ENCODE results near the gene LGI4. TPM values are rescaled to one million over a fixed set of nuclear protein-coding genes. Genes with fewer than 3 reads are reported as not detected.
A peak's percentile ranks its signal among the peaks of the same experiment; 100 is the strongest.

The LGI4 gene
- total RNA-seq, 1 donor from 2014 or later: 8.1 TPM

DNA sequence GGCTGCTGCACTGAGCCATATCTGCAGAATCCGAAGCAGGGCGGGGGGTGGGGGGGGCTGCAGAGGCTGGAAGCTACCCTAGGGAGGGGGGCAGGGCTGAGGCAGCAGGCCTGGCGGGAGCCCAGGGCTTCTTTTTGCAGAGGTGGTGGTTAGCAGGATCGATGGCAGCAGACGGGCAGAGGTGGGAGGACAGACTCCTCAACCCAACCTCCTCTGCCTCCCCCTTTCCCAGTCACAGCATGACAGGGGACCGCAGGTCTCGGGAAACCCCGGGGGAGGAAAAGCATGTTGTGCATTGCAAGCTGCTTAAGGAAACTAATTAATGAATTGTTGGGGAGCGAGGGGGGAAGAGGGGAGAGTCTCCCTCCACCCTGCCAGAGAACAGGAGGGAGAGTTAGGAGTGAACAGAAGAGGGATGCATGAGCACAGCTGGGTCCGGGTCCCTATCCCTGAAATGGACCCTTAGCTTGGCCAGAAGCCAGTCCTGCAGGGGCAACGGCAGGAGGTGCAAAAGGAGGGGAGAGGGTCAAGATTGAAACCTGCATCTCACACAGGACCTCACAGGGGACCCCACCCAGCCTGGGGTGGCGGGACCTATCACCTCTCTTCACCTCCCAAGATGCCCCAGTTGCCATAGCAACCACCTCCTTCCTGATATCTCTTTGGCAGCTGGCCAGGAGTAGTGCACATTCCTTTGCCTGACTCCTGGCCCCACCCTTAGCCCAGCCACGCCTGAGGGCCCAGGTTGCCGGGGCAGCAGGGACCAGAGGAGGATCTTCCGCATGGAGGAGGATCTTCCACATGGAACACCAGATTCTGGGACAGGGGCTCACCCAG lies 10.0 kb upstream of the LGI4 start:
- ATAC-seq (ENCODE audit: poor library complexity) (no peak), DNase-seq (no peak)
- intact Hi-C loops (cut with DNase I): loop anchor here (5.0 kb wide), 2 partner anchors 78 to 117 kb away; no protein-coding TSS in a partner anchor

DNA sequence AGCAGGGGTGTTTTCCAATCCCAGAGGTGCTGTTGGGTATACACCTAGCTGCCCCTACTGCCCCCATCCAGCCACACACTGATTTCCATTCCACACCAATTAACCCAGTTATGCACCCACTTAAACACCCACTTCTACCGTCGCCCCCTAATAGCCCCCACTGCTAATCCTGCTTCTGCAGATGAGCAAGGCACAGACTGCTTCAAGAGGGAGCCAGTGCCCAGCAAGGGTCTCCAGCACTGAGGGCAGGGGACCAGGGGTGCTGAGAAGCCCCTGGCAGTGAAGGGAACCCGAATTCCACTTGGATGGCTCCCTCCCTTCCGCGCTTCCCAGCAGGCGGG lies 9.4 kb upstream of the LGI4 start:
- no peak for DNase-seq
- intact Hi-C loops (cut with DNase I): loop anchor here (5.0 kb wide), 2 partner anchors 77 to 118 kb away; no protein-coding TSS in a partner anchor
- no peak for ATAC-seq (ENCODE audit: poor library complexity)

- ATAC-seq (ENCODE audit: poor library complexity): no peak
- intact Hi-C loops (cut with DNase I): loop anchor here (5.0 kb wide), 2 partner anchors 77 to 118 kb away; no protein-coding TSS in a partner anchor
These were observed 9.0 kb upstream of the LGI4 start for GRCh38 chr19:35143818-35144217.

DNA sequence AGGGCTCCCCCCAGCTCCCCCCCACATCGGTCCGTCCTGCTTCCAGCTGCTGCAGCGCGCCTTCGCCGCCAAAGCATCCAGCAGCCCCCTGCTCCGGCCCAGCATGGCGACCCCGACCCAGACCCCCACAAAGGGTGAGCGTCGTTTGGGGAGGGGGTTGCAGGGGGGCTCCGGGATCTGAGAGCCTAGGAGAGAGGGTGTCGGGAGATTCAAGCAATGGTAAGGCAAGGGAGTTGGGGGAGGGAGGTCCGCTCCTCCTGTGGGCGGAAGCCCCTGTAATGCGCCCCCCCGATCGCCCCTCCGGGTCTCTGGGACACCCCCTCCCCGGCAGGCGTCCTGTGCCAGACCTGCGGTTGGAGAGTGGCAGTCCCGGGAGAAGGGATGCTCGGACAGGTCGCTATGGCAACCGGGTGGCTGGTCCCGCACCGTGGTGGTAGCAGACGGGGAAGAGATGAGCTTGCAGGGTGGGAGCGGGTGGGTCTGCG lies 8.4 kb upstream of the LGI4 start, which contains the start of gene FXYD7:
Gene FXYD7 (plus strand): TSS at position 25 of the 485 bp plus-strand sequence. CDS start 79 bp downstream, at position 104.
- intact Hi-C loops (cut with DNase I): loop anchor here (5.0 kb wide), 2 partner anchors 76 to 119 kb away; no protein-coding TSS in a partner anchor
- DNase-seq: no peak
- no peak for ATAC-seq (ENCODE audit: poor library complexity)

More at GRCh38 chr19:35143818-35144217, 9.0 kb upstream of the LGI4 start:
- no peak for DNase-seq

GRCh38 chr19:35142606-35143230 lies 7.9 kb upstream of the LGI4 start:
- DNase-seq: peak; percentile 65
- ATAC-seq (ENCODE audit: poor library complexity): no peak
- intact Hi-C loops (cut with DNase I): loop anchor here (5.0 kb wide), 2 partner anchors 75 to 120 kb away; no protein-coding TSS in a partner anchor

DNA sequence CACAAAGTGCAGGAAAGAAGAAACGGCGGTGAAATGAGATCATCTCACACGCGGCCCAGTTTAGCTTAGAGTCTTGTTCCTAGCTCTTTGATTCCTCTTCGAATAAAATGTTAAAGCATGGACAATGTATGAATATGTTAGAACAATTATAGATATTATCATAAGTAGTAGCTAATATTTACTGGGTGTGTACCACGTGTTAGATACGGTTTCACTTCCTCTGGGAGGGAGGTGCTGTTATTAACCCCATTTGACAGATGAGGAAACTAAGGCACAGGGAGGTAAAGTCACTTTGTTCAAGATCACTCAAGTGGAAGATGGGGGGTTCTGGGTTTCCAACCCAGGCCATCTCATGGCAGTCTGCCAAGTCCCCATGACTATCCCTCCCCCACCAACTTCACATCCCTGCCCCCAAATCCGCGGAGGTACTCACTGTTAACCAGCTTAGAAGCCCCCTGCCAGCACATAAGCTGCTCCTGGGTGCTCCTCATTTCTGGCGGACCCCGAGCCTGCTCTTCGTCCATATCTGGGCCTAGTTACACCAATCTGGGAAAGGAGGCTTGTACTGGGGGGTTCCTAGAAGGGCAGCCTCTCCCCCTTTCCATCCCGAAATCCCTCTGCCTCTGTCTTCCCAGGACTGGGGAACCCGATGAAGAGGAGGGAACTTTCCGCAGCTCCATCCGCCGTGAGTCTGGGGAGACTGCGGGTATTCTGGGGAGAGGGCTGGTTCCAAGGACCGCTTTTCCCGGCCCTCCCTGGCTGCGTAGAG lies 7.2 kb upstream of the LGI4 start:
- DNase-seq: no peak
- intact Hi-C loops (cut with DNase I): loop anchor here (5.0 kb wide), 2 partner anchors 75 to 120 kb away; no protein-coding TSS in a partner anchor
- ATAC-seq (ENCODE audit: poor library complexity): no peak

- ATAC-seq (ENCODE audit: poor library complexity) (peak; percentile 62), DNase-seq (peak; percentile 96)
- intact Hi-C loops (cut with DNase I): loop anchor here (5.0 kb wide), 2 partner anchors 74 to 121 kb away; no protein-coding TSS in a partner anchor
These were observed 6.3 kb upstream of the LGI4 start for GRCh38 chr19:35140962-35141836.

DNA sequence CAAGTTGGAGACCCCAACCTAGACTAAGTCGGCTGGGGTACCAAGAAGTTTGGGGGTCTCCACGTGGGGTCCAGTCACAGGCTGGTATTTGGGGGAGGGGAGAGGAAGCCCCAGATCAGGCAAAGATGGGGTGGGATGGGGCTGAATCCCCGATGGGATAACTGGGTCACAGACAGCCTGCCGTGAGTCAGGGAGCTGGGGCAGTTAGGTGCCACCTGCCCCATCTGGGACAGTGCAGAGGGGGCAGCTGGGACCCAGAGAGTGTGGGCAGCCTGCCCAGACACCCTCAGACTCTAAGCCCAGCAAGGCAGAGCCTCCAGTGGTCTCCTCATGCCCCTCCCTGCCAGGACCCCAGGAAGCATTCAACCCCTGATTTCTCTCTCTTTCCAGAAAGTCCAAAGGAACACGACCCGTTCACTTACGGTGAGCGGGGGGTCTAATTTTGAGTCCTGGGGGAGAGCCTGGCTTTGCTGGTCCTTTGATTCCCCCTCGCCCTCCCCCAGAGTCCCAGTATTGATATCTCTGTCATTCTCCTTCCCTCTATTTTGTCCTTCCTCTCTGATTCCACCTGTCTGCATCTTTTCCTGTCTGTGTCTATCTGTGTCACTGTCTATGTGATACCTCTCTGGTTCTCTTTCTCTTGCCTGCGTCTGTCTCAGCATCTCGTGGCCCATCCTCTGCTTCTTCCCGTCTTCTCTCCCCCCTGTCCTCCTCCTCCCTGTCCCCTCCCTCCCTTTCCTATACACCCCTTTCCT lies 5.5 kb upstream of the LGI4 start:
- intact Hi-C loops (cut with DNase I): loop anchor here (5.0 kb wide), 2 partner anchors 73 to 122 kb away; no protein-coding TSS in a partner anchor
- ATAC-seq (ENCODE audit: poor library complexity) (no peak), DNase-seq (no peak)

DNA sequence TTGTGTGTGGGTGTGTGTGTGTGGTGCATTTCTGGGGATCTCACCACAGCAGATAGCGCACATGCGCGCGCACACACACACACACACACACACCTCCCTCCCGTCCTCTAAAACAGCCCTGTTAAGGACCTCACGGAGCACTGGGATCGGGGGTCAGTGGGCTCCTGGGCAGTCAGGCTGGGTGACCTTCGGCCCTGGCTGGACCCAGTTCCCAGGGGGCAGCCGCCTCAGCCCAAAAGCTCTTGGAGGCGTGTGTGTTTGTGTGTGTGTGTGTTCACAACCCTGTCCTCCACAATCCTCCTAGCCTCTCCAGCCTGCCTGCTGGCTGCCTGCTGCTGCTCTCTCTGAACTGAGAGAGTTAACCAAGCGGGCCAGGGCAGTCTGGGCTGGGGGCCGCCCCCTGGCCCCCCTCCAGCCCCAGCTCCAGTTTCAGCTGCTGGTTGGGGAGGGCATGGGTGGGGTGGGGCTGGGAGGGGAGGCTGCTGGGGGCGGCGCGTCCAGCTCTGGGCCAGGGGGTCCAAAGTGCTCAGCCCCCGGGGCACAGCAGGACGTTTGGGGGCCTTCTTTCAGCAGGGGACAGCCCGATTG lies 3.5 kb upstream of the LGI4 start, which contains the start of gene FXYD1:
Gene FXYD1 (plus strand): TSS at position 520 of the 588 bp plus-strand sequence. CDS start 1,256 bp downstream, outside the sequence.
- ATAC-seq (ENCODE audit: poor library complexity): peak; percentile 59
- intact Hi-C loops (cut with DNase I): no loop called here
- DNase-seq: peak; percentile 84

DNA sequence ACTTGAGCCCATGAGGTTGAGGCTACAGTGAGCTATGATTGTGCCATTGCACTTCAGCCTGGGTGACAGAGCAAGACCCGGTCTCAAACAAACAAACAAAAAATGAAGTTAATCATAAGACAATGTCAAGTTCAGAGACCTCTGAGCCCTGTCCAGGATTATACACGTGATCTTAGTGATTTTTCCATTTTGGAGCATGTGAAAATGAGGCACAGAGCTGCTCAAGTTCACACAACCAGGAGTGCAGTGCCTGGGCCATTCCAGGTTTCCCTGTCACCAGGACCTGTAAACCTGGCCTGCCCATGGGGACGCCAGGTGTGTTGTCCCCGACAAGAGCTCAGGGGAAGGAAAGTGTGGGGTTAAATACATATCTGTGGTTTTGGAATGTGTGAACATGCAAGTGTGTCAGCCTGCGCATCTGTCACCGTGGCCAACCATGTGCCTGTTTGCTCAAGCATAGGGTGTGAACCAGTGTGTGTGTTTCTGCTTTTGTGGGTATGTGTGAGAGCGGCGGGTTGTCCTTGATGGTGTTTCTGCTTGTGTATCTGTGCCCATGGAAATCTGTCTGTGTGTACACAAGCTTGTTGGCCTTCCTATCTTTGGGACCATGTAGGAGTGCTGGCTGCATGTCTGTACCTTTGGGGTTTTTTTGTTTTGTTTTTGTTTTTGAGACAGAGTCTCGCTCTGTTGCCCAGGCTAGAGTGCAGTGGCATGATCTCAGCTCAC lies 2.3 kb upstream of the LGI4 start:
- intact Hi-C loops (cut with DNase I): no loop called here
- DNase-seq (no peak), ATAC-seq (ENCODE audit: poor library complexity) (no peak)

DNA sequence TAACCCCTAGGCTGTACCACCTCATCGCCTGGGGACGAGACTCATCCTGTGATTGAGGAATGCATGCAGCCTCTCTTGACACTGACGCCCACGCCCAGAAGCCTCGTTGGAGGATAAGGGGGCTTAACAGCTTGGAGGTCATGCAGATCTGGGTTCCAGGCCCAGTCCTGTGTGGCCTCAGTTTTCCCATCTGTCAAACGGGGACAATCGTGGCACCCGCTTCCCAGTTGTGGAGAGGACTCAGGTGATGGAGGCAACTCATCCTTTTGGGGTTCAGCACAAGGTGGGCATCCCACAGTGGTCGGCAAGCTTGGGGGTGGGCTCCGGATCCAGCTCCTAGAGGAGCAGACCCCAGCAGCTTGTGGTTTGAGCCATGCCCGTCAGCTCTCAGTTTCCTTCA lies 1.4 kb upstream of the LGI4 start:
- no peak for ATAC-seq (ENCODE audit: poor library complexity)
- no peak for DNase-seq
- intact Hi-C loops (cut with DNase I): no loop called here

DNA sequence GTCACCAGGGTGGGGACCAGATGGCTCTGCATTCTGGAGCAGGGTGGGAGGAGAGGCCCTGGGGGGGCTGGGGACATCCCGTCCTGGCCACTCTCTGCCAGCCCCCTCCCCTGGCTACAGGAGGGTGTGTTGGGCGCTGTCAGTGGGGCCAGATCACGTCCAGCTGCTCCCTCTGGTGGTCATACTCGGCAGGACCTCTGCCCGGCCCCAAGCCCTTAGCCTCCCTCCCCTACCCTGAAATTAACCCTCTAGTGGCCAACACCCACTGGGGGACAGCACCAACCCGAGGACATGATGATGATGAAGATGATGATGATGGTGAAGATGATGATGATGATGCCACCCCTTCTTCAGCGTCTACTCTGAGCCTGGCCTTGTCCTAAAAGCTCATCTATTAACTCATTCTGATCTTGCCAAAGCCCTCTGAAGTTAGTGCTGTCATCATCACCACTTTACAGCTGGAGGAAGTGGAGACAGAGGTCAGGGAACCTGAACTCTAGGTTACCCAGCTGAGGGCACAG lies 590 bp upstream of the LGI4 start:
- ATAC-seq (ENCODE audit: poor library complexity) (peak; percentile 60), DNase-seq (peak; percentile 91)
- intact Hi-C loops (cut with DNase I): loop anchor here (1.0 kb wide), 1 partner anchor 21 kb away; no protein-coding TSS in a partner anchor

- no peak for DNase-seq
- intact Hi-C loops (cut with DNase I): no loop called here
These were observed 1.0 kb downstream of the LGI4 start for GRCh38 chr19:35133826-35134225.

DNA sequence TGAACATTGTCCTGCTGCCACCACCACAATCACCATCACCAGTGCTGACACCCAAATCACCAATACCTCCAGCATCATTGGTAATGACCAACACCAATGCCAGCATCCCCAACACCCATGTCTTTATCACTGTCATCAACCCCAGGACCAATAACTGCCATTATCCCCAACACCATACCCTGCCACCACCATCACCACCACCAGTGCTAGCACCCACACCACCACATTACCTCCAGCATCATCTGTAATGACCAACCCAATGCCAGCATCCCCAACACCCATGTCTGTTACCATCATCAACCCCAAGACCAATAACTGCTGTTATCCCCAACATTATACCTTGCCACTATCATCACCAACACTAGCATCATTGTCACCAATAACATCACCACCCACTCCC lies 2.6 kb downstream of the LGI4 start:
- intact Hi-C loops (cut with DNase I): no loop called here
- ATAC-seq (ENCODE audit: poor library complexity) (no peak), DNase-seq (no peak)

More at GRCh38 chr19:35133826-35134225, 1.0 kb downstream of the LGI4 start:
- ATAC-seq (ENCODE audit: poor library complexity): no peak
